SK-N-SH (cell line): Measurements from ENCODE around the gene IGF1R.

Source experiments
- CHD2 ChIP-seq: fragments of 150-350 bp; IDR thresholded peaks from 2 replicates; pipeline ENCODE4 v1.6.1; 2018; ENCODE audit warnings: low read length; ENCODE audit not compliant: partially characterized antibody
- ELF1 ChIP-seq: IDR thresholded peaks from 2 replicates; pipeline ENCODE4 v1.4.0; 2012
- EP300 ChIP-seq, 2 experiments: IDR thresholded peaks; 2 replicates each; pipeline versions ENCODE4 v1.4.0 to v1.6.1; 2012; ENCODE audit warnings: borderline replicate concordance in 1 of 2, low read depth in 1 of 2, low read length in 1 of 2
- EZH2phosphoT487 ChIP-seq: fragments of 200-600 bp; sonication (generic); IDR thresholded peaks from 2 replicates; pipeline ENCODE4 v1.6.1; 2017; ENCODE audit warnings: low read depth, mixed run types, mild to moderate bottlenecking, antibody characterized with exemption, moderate library complexity, borderline replicate concordance
- FOXJ3 ChIP-seq: sonication (generic); formaldehyde crosslinking; IDR thresholded peaks from 2 replicates; pipeline ENCODE4 v1.5.1; 2020; ENCODE audit warnings: mild to moderate bottlenecking, missing genetic modification reagents
- NRF1 ChIP-seq: IDR thresholded peaks from 2 replicates; pipeline ENCODE4 v1.6.1; 2012; ENCODE audit warnings: low read depth, mild to moderate bottlenecking, low read length
- RAD21 ChIP-seq: IDR thresholded peaks from 2 replicates; pipeline ENCODE4 v1.6.1; 2012; ENCODE audit warnings: mild to moderate bottlenecking, low read length
- RFX5 ChIP-seq: IDR thresholded peaks from 2 replicates; pipeline ENCODE4 v1.6.1; 2012; ENCODE audit warnings: mild to moderate bottlenecking, improper control_type of control experiment, low read length
- SMC3 ChIP-seq: IDR thresholded peaks from 2 replicates; pipeline ENCODE4 v1.6.1; 2012; ENCODE audit warnings: low read depth, low read length, improper control_type of control experiment
- TEAD4 ChIP-seq: IDR thresholded peaks from 2 replicates; pipeline ENCODE4 v1.4.0; 2012; ENCODE audit warnings: mild to moderate bottlenecking, borderline replicate concordance; ENCODE audit not compliant: insufficient read depth
- TF ChIP-seq, protein P1 (sequence below): fragments of 200-600 bp; sonication (generic); IDR thresholded peaks from 2 replicates; pipeline ENCODE4 v1.6.1; 2017; ENCODE audit warnings: antibody characterized with exemption, mild to moderate bottlenecking, moderate library complexity
- TF ChIP-seq, protein P2 (sequence below): IDR thresholded peaks from 2 replicates; pipeline ENCODE4 v1.6.1; 2012; ENCODE audit warnings: mild to moderate bottlenecking, low read depth, low read length, moderate library complexity
- TF ChIP-seq, protein P3 (sequence below): fragments of 150-350 bp; IDR thresholded peaks from 2 replicates; pipeline ENCODE4 v1.6.1; 2017; ENCODE audit warnings: antibody characterized with exemption, low read length, low read depth, borderline replicate concordance
- TF ChIP-seq, protein P4 (sequence below): IDR thresholded peaks from 2 replicates; pipeline ENCODE4 v1.4.0; 2012; ENCODE audit warnings: low read depth, borderline replicate concordance

DNA sequence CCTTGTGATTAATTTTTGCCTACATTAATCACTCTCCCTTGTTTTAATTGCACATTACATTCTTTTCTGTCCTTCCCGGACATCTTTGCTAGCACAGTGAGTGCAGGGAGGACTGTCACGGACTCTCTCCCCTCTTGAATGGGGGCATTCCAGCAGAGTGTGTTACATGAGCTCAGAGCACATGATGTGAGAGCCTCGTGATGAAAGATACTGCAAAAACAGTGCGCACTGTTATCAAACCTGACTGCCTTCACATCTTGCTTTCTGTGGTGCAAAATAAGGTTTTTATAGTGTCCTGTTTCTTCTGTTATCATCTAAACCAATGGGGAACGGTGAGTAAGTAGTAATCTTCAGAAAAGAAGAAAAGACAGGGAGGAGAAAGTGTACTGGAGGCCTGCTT lies 191.7 kb downstream of the IGF1R start:
- TF ChIP-seq FOXJ3 (CRISPR knock-in tag) (no peak), CHD2 (no peak), EZH2phosphoT487 (no peak), ELF1 (no peak), RAD21 (no peak), EP300 (IDR thresholded peaks at IDR 0.05; ENCODE audit: borderline replicate concordance in 1 of 2, low read depth in 1 of 2, low read length in 1 of 2) (no peak), NRF1 (no peak), RFX5 (no peak), TEAD4 (no peak), SMC3 (no peak)
- TF ChIP-seq, protein P1, sequence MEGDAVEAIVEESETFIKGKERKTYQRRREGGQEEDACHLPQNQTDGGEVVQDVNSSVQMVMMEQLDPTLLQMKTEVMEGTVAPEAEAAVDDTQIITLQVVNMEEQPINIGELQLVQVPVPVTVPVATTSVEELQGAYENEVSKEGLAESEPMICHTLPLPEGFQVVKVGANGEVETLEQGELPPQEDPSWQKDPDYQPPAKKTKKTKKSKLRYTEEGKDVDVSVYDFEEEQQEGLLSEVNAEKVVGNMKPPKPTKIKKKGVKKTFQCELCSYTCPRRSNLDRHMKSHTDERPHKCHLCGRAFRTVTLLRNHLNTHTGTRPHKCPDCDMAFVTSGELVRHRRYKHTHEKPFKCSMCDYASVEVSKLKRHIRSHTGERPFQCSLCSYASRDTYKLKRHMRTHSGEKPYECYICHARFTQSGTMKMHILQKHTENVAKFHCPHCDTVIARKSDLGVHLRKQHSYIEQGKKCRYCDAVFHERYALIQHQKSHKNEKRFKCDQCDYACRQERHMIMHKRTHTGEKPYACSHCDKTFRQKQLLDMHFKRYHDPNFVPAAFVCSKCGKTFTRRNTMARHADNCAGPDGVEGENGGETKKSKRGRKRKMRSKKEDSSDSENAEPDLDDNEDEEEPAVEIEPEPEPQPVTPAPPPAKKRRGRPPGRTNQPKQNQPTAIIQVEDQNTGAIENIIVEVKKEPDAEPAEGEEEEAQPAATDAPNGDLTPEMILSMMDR, result no peak
- TF ChIP-seq, protein P2, sequence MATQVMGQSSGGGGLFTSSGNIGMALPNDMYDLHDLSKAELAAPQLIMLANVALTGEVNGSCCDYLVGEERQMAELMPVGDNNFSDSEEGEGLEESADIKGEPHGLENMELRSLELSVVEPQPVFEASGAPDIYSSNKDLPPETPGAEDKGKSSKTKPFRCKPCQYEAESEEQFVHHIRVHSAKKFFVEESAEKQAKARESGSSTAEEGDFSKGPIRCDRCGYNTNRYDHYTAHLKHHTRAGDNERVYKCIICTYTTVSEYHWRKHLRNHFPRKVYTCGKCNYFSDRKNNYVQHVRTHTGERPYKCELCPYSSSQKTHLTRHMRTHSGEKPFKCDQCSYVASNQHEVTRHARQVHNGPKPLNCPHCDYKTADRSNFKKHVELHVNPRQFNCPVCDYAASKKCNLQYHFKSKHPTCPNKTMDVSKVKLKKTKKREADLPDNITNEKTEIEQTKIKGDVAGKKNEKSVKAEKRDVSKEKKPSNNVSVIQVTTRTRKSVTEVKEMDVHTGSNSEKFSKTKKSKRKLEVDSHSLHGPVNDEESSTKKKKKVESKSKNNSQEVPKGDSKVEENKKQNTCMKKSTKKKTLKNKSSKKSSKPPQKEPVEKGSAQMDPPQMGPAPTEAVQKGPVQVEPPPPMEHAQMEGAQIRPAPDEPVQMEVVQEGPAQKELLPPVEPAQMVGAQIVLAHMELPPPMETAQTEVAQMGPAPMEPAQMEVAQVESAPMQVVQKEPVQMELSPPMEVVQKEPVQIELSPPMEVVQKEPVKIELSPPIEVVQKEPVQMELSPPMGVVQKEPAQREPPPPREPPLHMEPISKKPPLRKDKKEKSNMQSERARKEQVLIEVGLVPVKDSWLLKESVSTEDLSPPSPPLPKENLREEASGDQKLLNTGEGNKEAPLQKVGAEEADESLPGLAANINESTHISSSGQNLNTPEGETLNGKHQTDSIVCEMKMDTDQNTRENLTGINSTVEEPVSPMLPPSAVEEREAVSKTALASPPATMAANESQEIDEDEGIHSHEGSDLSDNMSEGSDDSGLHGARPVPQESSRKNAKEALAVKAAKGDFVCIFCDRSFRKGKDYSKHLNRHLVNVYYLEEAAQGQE, result no peak
- TF ChIP-seq, protein P3, sequence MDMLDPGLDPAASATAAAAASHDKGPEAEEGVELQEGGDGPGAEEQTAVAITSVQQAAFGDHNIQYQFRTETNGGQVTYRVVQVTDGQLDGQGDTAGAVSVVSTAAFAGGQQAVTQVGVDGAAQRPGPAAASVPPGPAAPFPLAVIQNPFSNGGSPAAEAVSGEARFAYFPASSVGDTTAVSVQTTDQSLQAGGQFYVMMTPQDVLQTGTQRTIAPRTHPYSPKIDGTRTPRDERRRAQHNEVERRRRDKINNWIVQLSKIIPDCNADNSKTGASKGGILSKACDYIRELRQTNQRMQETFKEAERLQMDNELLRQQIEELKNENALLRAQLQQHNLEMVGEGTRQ, result no peak
- TF ChIP-seq, protein P4, sequence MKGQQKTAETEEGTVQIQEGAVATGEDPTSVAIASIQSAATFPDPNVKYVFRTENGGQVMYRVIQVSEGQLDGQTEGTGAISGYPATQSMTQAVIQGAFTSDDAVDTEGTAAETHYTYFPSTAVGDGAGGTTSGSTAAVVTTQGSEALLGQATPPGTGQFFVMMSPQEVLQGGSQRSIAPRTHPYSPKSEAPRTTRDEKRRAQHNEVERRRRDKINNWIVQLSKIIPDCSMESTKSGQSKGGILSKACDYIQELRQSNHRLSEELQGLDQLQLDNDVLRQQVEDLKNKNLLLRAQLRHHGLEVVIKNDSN, result no peak
